Kidney (tissue), 14 donors: ENCODE measurements around the gene CXCL10. TPM values are rescaled to one million over a fixed set of nuclear protein-coding genes. Genes with fewer than 3 reads are reported as not detected.
"Not testable (repeated sequence)": the region's sequence is repeated elsewhere in the genome, so short reads cannot be mapped to it uniquely, and the experiment has no call there.

Experiments used
- DNase-seq, 5 donors: peaks; one replicate each; pipeline ENCODE4 v3.0.0-alpha.2; 2013 to 2020
- FAIRE-seq: peaks from 2 replicates; lab custom pipeline; 2012; peaks lifted over from hg19 to GRCh38; lab: Jason Lieb, UNC
- H3K27ac ChIP-seq, 2 donors: one replicate each; pipeline ENCODE4 v1.7.0; 2013; ENCODE audit warnings: low read depth in 2 of 2, low read length in 2 of 2, inconsistent platforms in 1 of 2
- H3K27me3 ChIP-seq: one replicate; pipeline ENCODE4 v1.7.1; 2013; ENCODE audit warnings: low read length, inconsistent platforms; ENCODE audit not compliant: control insufficient read depth, insufficient read depth
- H3K36me3 ChIP-seq, 3 donors: one replicate each; pipeline versions ENCODE4 v1.7.0 to v1.7.1; 2013; ENCODE audit warnings: low read length in 3 of 3, control low read depth in 1 of 3, inconsistent platforms in 1 of 3; ENCODE audit not compliant: insufficient read depth in 3 of 3, control insufficient read depth in 2 of 3
- H3K4me1 ChIP-seq, 3 donors: one replicate each; pipeline versions ENCODE4 v1.7.0 to v1.7.1; 2013; ENCODE audit warnings: low read length in 3 of 3, inconsistent platforms in 1 of 3, low read depth in 1 of 3; ENCODE audit not compliant: control insufficient read depth in 2 of 3, insufficient read depth in 2 of 3
- H3K4me3 ChIP-seq, 3 donors: one replicate each; pipeline versions ENCODE4 v1.7.0 to v1.8.1; 2013; ENCODE audit warnings: low read length in 3 of 3, control low read depth in 1 of 3, inconsistent platforms in 1 of 3
- H3K9ac ChIP-seq, 3 donors: one replicate each; pipeline versions ENCODE4 v1.7.0 to v1.7.1; 2013; ENCODE audit warnings: low read length in 3 of 3, control low read depth in 1 of 3, inconsistent platforms in 1 of 3
- H3K9me3 ChIP-seq, 3 donors: one replicate each; pipeline versions ENCODE4 v1.7.0 to v1.7.1; 2013; ENCODE audit warnings: low read length in 3 of 3, control low read depth in 1 of 3, inconsistent platforms in 1 of 3; ENCODE audit not compliant: control insufficient read depth in 2 of 3, insufficient read depth in 1 of 3
- intact Hi-C: fragments of 100-400 bp; cut with DNase I; formaldehyde crosslinking; loops from one replicate; pipeline ENCODE4 v1.11.1; 2022
- polyA plus RNA-seq: library from polyadenylated mRNA; stranded (reverse); fragments of 350-450 nt; fragmentation: Illumina TruSeq; extraction: RNeasy Lipid Tissue Mini Kit (QIAGEN cat#74804); gene quantifications from one replicate; pipeline ENCODE4 v1.2.3, GENCODE V29; 2014; ENCODE audit warnings: low read depth, low replicate concordance; ENCODE audit not compliant: insufficient read depth
- total RNA-seq: library from RNA; stranded (reverse); fragmentation: NEBNext Ultra II Directional; extraction: Animal tissue kit (Norgen Biotek cat#: 25700); gene quantifications from one replicate; pipeline ENCODE4 v1.2.1, GENCODE V29; 2021
- TF ChIP-seq, protein P1 (sequence below): IDR thresholded peaks from 3 replicates; pipeline ENCODE4 v1.5.1; 2012; ENCODE audit warnings: mild to moderate bottlenecking, moderate library complexity, borderline replicate concordance; ENCODE audit not compliant: insufficient read depth; ENCODE audit errors: extremely low read depth
- donor health status: control.
- donor health status: control.
- donor health status: control.
- donor health status: control.
- donor health status: control.
- donor health status: DM: yes; HTN: yes; CAD: no.
- donor health status: Normal renal cell carcinoma (clear cell type).

CXCL10 gene
- total and polyA plus RNA-seq, 2 donors from 2014 or later, result 1.3 to 1.4 TPM

DNA sequence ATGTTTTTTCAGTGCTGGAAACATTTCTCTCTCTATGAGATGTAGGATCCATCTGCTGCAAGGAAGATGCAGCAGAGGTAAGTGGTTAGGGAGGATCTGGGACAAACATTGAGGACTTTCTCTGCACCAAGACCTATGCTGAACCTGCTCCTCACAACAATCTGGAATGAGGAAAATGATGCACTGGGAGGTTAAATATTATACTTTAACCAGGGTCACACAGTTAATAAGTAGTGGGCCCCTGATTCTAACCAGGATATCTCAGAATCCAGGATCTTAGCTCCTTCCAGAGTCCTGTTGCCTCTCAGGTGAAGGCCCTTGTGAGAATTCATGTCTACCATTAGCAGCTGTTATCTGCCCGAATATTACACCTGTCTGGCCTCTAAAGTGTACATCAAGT lies 23.0 kb downstream of the CXCL10 start:
- Histone ChIP-seq H3K36me3 (no peaks in the 10 kb centered on the region), H3K9ac (no peak overlapping the region), H3K4me3 (no peak overlapping the region), H3K9me3 (no peaks in the 10 kb centered on the region), H3K27ac (no peak overlapping the region), H3K4me1 (peaks cover 0 to 6% (median 3%) of the 10 kb centered on the region in 3 donors), H3K27me3 (no peaks in the 10 kb centered on the region)
- TF ChIP-seq, protein P1, sequence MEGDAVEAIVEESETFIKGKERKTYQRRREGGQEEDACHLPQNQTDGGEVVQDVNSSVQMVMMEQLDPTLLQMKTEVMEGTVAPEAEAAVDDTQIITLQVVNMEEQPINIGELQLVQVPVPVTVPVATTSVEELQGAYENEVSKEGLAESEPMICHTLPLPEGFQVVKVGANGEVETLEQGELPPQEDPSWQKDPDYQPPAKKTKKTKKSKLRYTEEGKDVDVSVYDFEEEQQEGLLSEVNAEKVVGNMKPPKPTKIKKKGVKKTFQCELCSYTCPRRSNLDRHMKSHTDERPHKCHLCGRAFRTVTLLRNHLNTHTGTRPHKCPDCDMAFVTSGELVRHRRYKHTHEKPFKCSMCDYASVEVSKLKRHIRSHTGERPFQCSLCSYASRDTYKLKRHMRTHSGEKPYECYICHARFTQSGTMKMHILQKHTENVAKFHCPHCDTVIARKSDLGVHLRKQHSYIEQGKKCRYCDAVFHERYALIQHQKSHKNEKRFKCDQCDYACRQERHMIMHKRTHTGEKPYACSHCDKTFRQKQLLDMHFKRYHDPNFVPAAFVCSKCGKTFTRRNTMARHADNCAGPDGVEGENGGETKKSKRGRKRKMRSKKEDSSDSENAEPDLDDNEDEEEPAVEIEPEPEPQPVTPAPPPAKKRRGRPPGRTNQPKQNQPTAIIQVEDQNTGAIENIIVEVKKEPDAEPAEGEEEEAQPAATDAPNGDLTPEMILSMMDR, result no peak
- peak in 2 of 5 donors; percentile 8 to 18 for DNase-seq
- FAIRE-seq, result no peak
- intact Hi-C loops, result no loop called here

DNA sequence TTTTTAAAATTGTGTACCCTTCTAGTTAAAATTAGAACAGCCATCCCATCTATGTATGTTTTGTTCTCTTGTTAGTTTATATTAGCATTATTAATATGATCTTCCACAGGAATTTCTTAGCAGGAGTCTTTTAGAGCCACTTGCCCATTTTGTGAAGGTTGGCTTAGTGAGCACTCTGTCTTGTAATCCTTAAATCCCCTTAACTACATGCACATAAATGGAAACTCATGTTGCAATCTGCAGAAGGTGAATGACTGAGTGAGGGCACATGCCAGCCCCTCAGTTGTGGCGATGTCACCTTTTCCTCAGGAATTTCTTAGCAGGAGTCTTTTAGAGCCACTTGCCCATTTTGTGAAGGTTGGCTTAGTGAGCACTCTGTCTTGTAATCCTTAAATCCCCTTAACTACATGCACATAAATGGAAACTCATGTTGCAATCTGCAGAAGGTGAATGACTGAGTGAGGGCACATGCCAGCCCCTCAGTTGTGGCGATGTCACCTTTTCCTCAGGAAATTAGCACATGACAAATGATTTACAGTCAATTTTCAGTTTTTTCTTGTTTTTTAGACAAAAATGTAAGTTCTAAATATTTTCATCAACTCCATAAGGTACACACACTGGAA lies 24.7 kb downstream of the CXCL10 start:
- not testable (repeated sequence) for FAIRE-seq, H3K4me1 ChIP-seq, H3K9me3 ChIP-seq, H3K4me3 ChIP-seq, H3K36me3 ChIP-seq, H3K9ac ChIP-seq, DNase-seq, H3K27me3 ChIP-seq, H3K27ac ChIP-seq
- intact Hi-C loops, result loop anchor here (5.0 kb wide), 1 partner anchor 69 kb away; no protein-coding TSS in a partner anchor

DNA sequence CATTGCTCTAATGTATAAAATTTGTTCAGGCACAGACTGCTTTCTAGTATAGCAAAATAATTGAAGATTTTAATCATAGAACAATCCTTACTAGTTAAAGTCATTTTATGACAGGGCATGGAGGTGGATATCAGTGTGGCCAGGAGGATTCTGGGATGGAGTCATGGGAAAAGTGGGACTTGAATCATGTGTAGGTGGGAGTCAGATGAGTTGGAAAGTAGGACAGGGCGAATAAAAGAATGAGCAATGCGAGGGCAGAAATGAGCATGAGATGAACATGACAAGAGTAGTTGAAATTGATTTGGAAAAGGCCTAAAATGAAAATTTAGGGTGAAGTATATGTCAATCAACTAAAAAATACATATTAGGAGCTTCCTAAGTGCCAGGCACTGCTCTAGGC lies 25.4 kb downstream of the CXCL10 start:
- TF ChIP-seq, protein P1, result no peak
- no peak overlapping the region for H3K4me3 ChIP-seq
- H3K9me3 ChIP-seq, result no peaks in the 10 kb centered on the region
- H3K27ac ChIP-seq, result no peak overlapping the region
- no peak for DNase-seq
- H3K9ac ChIP-seq, result no peak overlapping the region
- intact Hi-C loops, result loop anchor here (5.0 kb wide), 1 partner anchor 69 kb away; no protein-coding TSS in a partner anchor
- no peaks in the 10 kb centered on the region for H3K27me3 ChIP-seq
- H3K4me1 ChIP-seq, result peaks cover 0 to 6% (median 3%) of the 10 kb centered on the region in 3 donors
- FAIRE-seq, result no peak
- H3K36me3 ChIP-seq, result no peaks in the 10 kb centered on the region

DNA sequence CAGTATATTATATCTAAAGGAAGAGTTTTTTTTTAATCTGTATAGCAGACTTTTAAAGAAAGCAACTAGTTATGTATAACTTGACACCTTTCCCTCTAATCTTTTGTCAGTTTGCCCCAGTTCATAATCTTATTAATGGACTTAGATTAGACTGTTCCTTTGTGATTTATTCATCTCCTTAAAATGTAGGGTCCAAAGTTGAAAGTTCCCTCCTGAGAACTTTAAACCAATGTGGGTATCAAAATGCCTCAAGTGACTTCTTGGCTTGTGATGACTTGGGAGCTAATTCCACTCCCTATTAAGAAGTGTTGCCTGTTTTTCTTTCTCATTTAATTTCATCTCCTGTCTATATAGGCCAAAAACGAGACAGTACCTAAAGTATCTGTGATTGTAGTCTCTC lies 26.2 kb downstream of the CXCL10 start:
- DNase-seq (no peak), FAIRE-seq (peak; percentile 73)
- Histone ChIP-seq H3K9me3 (no peaks in the 10 kb centered on the region), H3K27ac (no peak overlapping the region), H3K4me3 (no peak overlapping the region), H3K4me1 (peaks cover 0 to 6% (median 3%) of the 10 kb centered on the region in 3 donors), H3K27me3 (no peaks in the 10 kb centered on the region), H3K9ac (no peak overlapping the region), H3K36me3 (no peaks in the 10 kb centered on the region)
- TF ChIP-seq, protein P1, result no peak
- intact Hi-C loops, result loop anchor here (5.0 kb wide), 1 partner anchor 70 kb away; no protein-coding TSS in a partner anchor
